HUES48 (cell line): ENCODE measurements around the gene AKT2.

ENCODE experiments used
- H3K27ac ChIP-seq: one replicate; pipeline ENCODE4 v1.7.0; 2013; ENCODE audit warnings: low read depth, low read length, inconsistent platforms
- H3K27me3 ChIP-seq: 2 replicates; pipeline ENCODE4 v1.6.1; 2013; ENCODE audit warnings: mild to moderate bottlenecking, low read length; ENCODE audit not compliant: control insufficient read depth, insufficient read depth
- H3K36me3 ChIP-seq: 2 replicates; pipeline ENCODE4 v1.6.1; 2013; ENCODE audit warnings: low read length; ENCODE audit not compliant: control insufficient read depth, insufficient read depth
- H3K4me1 ChIP-seq: 2 replicates; pipeline ENCODE4 v1.6.1; 2013; ENCODE audit warnings: mild to moderate bottlenecking, low read length; ENCODE audit not compliant: control insufficient read depth, insufficient read depth
- H3K4me3 ChIP-seq: 2 replicates; pipeline ENCODE4 v1.5.1; 2013; ENCODE audit warnings: mild to moderate bottlenecking, low read depth, low read length
- H3K9ac ChIP-seq: 2 replicates; pipeline ENCODE4 v1.6.1; 2013; ENCODE audit warnings: mild to moderate bottlenecking, low read depth, low read length, moderate library complexity
- H3K9me3 ChIP-seq: 2 replicates; pipeline ENCODE4 v1.6.1; 2013; ENCODE audit warnings: low read length; ENCODE audit not compliant: control insufficient read depth, insufficient read depth

Gene AKT2

GRCh38 chr19:40298026-40298425, 12.9 kb upstream of the AKT2 start:
- Histone ChIP-seq H3K27ac (no peak overlapping the region), H3K9ac (no peak overlapping the region), H3K4me3 (no peak overlapping the region), H3K4me1 (no peaks in the 10 kb centered on the region), H3K36me3 (no peaks in the 10 kb centered on the region), H3K9me3 (no peaks in the 10 kb centered on the region), H3K27me3 (no peaks in the 10 kb centered on the region)

DNA sequence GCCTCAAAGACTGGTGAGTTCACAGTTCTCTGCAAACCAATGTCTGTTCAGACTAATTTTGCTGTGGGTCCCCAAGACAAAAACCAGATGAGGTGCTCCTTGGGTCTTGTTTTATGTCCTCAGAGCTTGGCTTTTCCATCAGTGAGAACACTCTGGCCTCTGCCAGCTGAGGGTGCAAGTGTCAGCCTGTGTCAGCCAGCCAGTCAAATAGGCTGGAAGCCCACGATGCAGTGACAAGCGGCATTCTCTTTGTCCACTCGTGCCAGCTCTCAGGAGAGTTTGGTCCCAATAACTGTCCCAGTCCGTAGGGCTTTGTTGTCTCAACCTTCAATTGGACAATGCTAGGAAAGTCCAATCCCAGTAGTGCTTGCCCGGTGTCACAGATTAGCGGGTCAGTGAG, 9.4 kb upstream of the AKT2 start:
- no peak overlapping the region for H3K9ac ChIP-seq
- H3K36me3 ChIP-seq = no peaks in the 10 kb centered on the region
- H3K27me3 ChIP-seq = no peaks in the 10 kb centered on the region
- no peaks in the 10 kb centered on the region for H3K9me3 ChIP-seq
- no peak overlapping the region for H3K27ac ChIP-seq
- peaks cover 4% of the 10 kb centered on the region; the same call in 1 of the 2 replicates for H3K4me1 ChIP-seq
- H3K4me3 ChIP-seq = no peak overlapping the region

- Histone ChIP-seq H3K27me3 (no peaks in the 10 kb centered on the region), H3K4me3 (no peak overlapping the region), H3K27ac (no peak overlapping the region), H3K9ac (no peak overlapping the region), H3K9me3 (no peaks in the 10 kb centered on the region), H3K4me1 (peaks cover 12% of the 10 kb centered on the region), H3K36me3 (peaks cover 7% of the 10 kb centered on the region; the same call in 1 of the 2 replicates)
Measured at GRCh38 chr19:40286971-40287421, 1.9 kb upstream of the AKT2 start.

GRCh38 chr19:40286235-40286970, 1.3 kb upstream of the AKT2 start:
- Histone ChIP-seq H3K9me3 (no peaks in the 10 kb centered on the region), H3K27ac (peak overlapping the region; percentile 99), H3K9ac (no peak overlapping the region), H3K27me3 (no peaks in the 10 kb centered on the region), H3K36me3 (peaks cover 9% of the 10 kb centered on the region; the same call in 1 of the 2 replicates), H3K4me3 (peak overlapping the region; percentile 82; the same call in 1 of the 2 replicates), H3K4me1 (peaks cover 12% of the 10 kb centered on the region)

DNA sequence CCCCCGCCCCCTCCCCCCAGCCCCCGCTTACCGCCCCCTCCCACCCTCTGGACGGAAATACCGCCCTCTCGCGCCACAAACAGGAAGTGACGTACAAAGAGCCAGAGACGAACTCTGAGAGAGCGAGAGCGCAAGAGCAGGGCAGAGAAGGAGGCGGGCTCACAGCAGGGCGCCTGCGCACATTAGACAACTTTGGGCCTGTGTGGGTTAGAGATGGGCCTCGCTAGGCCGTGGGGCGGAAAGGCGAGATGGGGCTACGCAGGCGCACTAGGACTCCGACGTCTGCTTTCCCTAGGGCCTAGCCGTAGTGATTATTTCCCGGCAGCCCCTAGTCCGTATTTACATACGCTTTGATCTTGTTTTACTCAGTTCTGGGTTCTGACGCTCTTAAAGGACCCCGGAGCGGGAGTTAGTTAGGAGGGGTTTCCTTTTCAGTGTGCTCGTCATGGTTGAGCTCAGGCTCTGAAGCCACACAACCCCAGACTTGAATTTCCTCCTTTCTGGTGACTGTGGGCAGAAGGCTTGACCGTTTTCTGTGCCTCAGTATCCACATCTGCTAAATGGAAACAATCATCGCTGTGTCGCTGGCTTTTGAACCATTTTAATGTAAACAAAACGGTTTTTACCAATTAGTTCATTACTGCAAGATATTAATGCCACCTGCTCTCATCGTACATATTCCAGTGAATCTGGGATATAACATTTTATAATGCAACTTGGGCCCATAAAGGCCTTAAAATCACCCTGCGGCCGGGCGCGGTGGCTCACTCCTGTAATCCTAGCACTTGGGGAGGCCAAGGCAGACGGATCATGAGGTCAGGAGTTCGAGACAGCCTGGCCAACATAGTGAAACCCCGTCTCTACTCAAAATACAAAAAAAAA, 449 bp upstream of the AKT2 start:
- Histone ChIP-seq H3K27me3 (no peaks in the 10 kb centered on the region), H3K36me3 (peaks cover 9% of the 10 kb centered on the region; the same call in 1 of the 2 replicates), H3K4me3 (peak overlapping the region; percentile 82), H3K9me3 (no peaks in the 10 kb centered on the region), H3K4me1 (peaks cover 12% of the 10 kb centered on the region), H3K9ac (peak overlapping the region; percentile 93), H3K27ac (peak overlapping the region; percentile 99)

DNA sequence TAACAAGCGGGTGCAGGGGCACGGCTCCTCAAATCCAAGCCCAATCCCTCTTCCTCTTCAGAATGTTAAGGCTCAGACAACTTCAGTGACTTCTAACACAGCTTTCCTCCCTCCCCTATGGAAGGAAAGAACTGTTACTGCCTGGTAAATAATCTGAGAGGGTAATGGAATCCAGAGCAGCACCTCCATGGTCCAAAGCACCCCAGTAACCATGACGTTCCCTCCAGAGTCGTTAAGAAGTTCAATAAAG, 969 bp downstream of the AKT2 start:
- Histone ChIP-seq H3K27ac (peak overlapping the region; percentile 99), H3K4me1 (peaks cover 12% of the 10 kb centered on the region), H3K4me3 (peak overlapping the region; percentile 82), H3K36me3 (peaks cover 9% of the 10 kb centered on the region; the same call in 1 of the 2 replicates), H3K27me3 (no peaks in the 10 kb centered on the region), H3K9me3 (no peaks in the 10 kb centered on the region), H3K9ac (peak overlapping the region; percentile 72)

DNA sequence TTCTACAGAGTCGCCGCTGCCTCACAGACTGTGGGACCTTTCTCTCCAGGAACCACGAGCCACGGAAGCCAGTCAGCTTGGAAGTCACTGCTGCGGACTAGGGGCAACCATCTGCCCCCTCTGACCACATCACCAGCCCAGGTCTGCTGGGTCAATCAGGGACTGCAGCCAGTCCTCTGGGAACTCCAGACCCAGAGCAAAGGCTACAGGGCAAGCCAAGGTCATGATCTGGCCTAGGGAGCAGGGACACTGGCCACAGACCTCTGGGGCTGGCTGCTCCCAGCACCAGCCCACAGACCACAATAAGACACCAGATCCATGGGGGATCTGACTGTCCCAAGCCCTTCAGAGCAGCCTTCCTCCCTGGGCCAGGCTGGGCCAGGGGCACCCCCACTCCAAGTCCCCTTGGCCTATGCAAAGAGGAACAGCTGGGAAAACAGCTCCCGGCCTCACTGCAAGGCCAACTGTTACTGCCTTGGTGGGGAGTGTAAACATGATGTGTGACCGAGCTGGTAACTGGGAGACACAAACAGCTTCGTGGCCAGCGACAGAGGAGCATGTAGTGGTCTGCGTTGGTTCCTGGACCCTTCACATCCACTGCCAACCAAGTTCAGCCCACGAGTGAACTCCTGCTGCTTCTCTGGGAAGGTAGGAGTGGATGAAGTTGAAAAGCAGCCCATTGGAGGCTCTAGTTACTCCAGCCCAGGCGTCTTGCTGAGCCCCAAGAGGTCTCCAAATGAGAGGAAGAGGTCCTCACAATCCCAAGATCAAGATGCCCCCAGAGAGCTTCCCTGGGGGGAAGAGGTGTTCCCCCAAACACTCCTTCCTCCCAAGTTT, 1.5 kb downstream of the AKT2 start:
- peak overlapping the region; percentile 72 for H3K9ac ChIP-seq
- H3K36me3 ChIP-seq = peaks cover 9% of the 10 kb centered on the region; the same call in 1 of the 2 replicates
- no peaks in the 10 kb centered on the region for H3K9me3 ChIP-seq
- peaks cover 12% of the 10 kb centered on the region for H3K4me1 ChIP-seq
- peak overlapping the region; percentile 82 for H3K4me3 ChIP-seq
- H3K27me3 ChIP-seq = no peaks in the 10 kb centered on the region
- H3K27ac ChIP-seq = peak overlapping the region; percentile 99

DNA sequence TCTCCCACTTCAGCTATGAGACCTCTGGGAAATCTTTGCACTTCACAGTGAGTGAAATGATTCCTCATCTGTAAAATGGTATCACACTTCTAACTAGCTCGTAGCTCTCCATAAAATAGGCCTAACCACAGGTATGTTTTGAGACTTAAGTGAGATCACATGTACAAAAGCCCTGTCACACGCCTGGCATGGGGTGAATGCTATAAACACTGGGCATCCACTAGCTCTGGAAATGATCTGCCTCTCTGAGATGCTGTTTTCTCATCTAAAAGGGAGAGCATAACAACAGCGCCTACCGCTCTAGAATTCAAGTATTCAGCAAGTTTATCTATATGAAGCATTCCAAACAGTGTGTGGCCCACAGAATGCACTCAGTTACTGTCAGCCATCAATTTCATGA, 2.2 kb downstream of the AKT2 start:
- Histone ChIP-seq H3K27ac (no peak overlapping the region), H3K36me3 (peaks cover 9% of the 10 kb centered on the region; the same call in 1 of the 2 replicates), H3K9ac (no peak overlapping the region), H3K4me1 (peaks cover 12% of the 10 kb centered on the region), H3K4me3 (no peak overlapping the region), H3K27me3 (no peaks in the 10 kb centered on the region), H3K9me3 (no peaks in the 10 kb centered on the region)

DNA sequence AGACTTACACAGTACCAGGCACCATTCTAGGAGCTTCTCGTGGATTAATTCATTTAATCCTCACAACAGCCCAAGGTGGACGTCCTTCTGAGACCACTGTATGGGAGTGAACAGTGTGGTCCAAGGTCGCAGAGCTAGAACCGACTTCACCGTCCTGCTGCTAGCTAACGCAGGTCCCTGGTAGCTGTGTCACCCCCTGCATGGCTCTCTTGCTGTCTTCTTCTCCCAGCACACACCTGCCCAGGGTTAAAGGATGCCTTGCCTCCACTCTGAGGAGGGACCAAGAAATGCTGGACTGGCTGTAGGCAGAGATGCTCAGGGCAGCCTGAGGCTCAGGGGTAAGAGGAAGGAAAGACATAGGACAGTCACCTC, 3.0 kb downstream of the AKT2 start:
- Histone ChIP-seq H3K9me3 (no peaks in the 10 kb centered on the region), H3K9ac (no peak overlapping the region), H3K4me3 (no peak overlapping the region), H3K4me1 (peaks cover 12% of the 10 kb centered on the region), H3K27me3 (no peaks in the 10 kb centered on the region), H3K36me3 (peaks cover 9% of the 10 kb centered on the region; the same call in 1 of the 2 replicates), H3K27ac (no peak overlapping the region)

GRCh38 chr19:40281381-40282208, 3.5 kb downstream of the AKT2 start:
- Histone ChIP-seq H3K9ac (no peak overlapping the region), H3K9me3 (no peaks in the 10 kb centered on the region), H3K4me3 (no peak overlapping the region), H3K27ac (no peak overlapping the region), H3K27me3 (no peaks in the 10 kb centered on the region), H3K36me3 (peaks cover 9% of the 10 kb centered on the region; the same call in 1 of the 2 replicates), H3K4me1 (peaks cover 12% of the 10 kb centered on the region)
